Panc1 (cell line): Measurements from ENCODE around the gene LNX2. TPM values are rescaled to one million over a fixed set of nuclear protein-coding genes. Genes with fewer than 3 reads are reported as not detected.

Experiments
- ATAC-seq: fragments of 200-7000 bp; cut with Tn5 transposase; 2 replicates; pipeline ENCODE4 v1.9.1; 2020; ENCODE audit warnings: mild to moderate bottlenecking, moderate library complexity
- BruUV-seq: library from RNA; stranded (reverse); fragments of 400-500 nt; replicated peaks from 2 replicates; lab custom pipeline; 2021; lab: Mats Ljungman, UMichigan
- CTCF ChIA-PET: fragments of 300-600 bp; sonication (Branson Sonifier 250); formaldehyde crosslinking; loops from one replicate; lab custom pipeline; 2022; ENCODE audit warnings: antibody characterized with exemption; lab: Charles Lee
- POLR2A ChIA-PET: fragments of 300-600 bp; sonication (Branson Sonifier 250); formaldehyde crosslinking; loops from one replicate; lab custom pipeline; 2022; ENCODE audit warnings: antibody characterized with exemption; lab: Charles Lee
- DNase-seq: peaks from one replicate; pipeline ENCODE4 v3.0.0-alpha.2; 2010; ENCODE audit warnings: low read depth, low spot score
- H3K27ac ChIP-seq: 2 replicates; pipeline ENCODE4 v1.5.1; 2011; ENCODE audit warnings: mild to moderate bottlenecking, low read length, inconsistent platforms
- H3K27me3 ChIP-seq: fragments of 200-500 bp; sonication (Bioruptor generic); 2 replicates; pipeline ENCODE4 v1.6.0; 2014; ENCODE audit warnings: low read length, inconsistent platforms; ENCODE audit not compliant: control insufficient read depth, insufficient read depth
- H3K36me3 ChIP-seq: fragments of 200-500 bp; sonication (Bioruptor generic); 2 replicates; pipeline ENCODE4 v1.5.1; 2014; ENCODE audit warnings: inconsistent platforms, mild to moderate bottlenecking, low read length, moderate library complexity; ENCODE audit not compliant: control insufficient read depth, insufficient read depth
- H3K4me1 ChIP-seq: 2 replicates; pipeline ENCODE4 v1.5.1; 2011; ENCODE audit warnings: inconsistent platforms, mild to moderate bottlenecking, low read length, moderate library complexity; ENCODE audit not compliant: control insufficient read depth, insufficient read depth
- H3K4me3 ChIP-seq, 2 experiments: 2 replicates each; pipeline ENCODE4 v1.5.1; 2011 to 2012; ENCODE audit warnings: low read depth in 2 of 2, low read length in 2 of 2, mild to moderate bottlenecking in 2 of 2, inconsistent platforms in 1 of 2, moderate library complexity in 1 of 2
- H3K9me3 ChIP-seq: fragments of 200-500 bp; sonication (Bioruptor generic); 2 replicates; pipeline ENCODE4 v1.5.1; 2014; ENCODE audit warnings: low read depth, mild to moderate bottlenecking, inconsistent platforms, low read length, moderate library complexity; ENCODE audit not compliant: control insufficient read depth, insufficient read depth
- POLR2AphosphoS5 ChIP-seq: IDR thresholded peaks from 2 replicates; pipeline ENCODE4 v1.6.1; 2012; ENCODE audit warnings: mild to moderate bottlenecking, low read depth, low read length, moderate library complexity
- SIN3A ChIP-seq: IDR thresholded peaks from 2 replicates; pipeline ENCODE4 v1.6.1; 2012; ENCODE audit warnings: low read depth, mild to moderate bottlenecking, low read length, moderate library complexity, borderline replicate concordance; ENCODE audit not compliant: insufficient read depth
- TCF7L2 ChIP-seq: IDR thresholded peaks from 2 replicates; pipeline ENCODE4 v1.6.1; 2011; ENCODE audit warnings: mild to moderate bottlenecking, low read depth, low read length, inconsistent platforms
- in situ Hi-C: cut with HindIII; loops from 2 replicates; pipeline ENCODE4 v1.10.0; 2016; ENCODE audit warnings: low sequenced_read_pairs, low pct_unique_long_range_greater_than_20kb
- intact Hi-C: fragments of 100-400 bp; cut with micrococcal nuclease; formaldehyde crosslinking; loops from one replicate; pipeline ENCODE4 v1.10.0; 2022; ENCODE audit not compliant: unreplicated experiment
- total RNA-seq: library from RNA; stranded (reverse); gene quantifications from one replicate; pipeline ENCODE4 v1.2.1, GENCODE V29; 2021; ENCODE audit not compliant: unreplicated experiment
- TF ChIP-seq, protein P1 (sequence below), 2 experiments: IDR thresholded peaks; 2 replicates each; pipeline ENCODE4 v1.6.1; 2011 to 2012; ENCODE audit warnings: low read depth in 2 of 2, control low read depth in 1 of 2, low read length in 1 of 2, mild to moderate bottlenecking in 1 of 2, moderate library complexity in 1 of 2; ENCODE audit not compliant: insufficient read depth in 1 of 2
- TF ChIP-seq, protein P2 (sequence below): fragments of 450-650 bp; IDR thresholded peaks from 2 replicates; pipeline ENCODE4 v1.5.1; 2017; ENCODE audit warnings: mild to moderate bottlenecking

LNX2 gene
- total RNA-seq, 1 experiment from 2014 or later: 11.6 TPM

DNA sequence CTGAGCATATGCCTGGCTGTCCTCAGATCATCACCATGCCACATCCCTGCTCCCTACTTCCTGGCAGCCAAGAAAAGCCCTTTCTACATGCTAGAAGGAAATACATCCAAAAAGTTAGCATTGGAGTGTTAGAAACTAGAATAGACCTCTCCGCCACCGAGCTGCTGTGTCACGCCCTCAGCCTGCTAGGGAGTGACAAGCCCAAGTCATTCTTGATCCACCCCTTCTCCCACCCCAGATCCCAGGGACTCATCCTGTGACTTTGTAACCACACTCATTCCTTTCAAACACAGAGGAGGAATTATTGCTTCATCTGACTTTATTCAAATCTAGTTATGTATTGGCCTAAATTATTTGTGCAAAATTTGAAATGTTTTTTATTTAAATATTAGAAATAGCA lies 46.6 kb upstream of the LNX2 start:
- Histone ChIP-seq H3K27ac (no peak overlapping the region), H3K4me1 (no peaks in the 10 kb centered on the region), H3K4me3 (no peak overlapping the region), H3K9me3 (no peaks in the 10 kb centered on the region), H3K36me3 (no peaks in the 10 kb centered on the region), H3K27me3 (no peaks in the 10 kb centered on the region)
- no TSS peak for BruUV-seq
- DNase-seq: no peak
- intact Hi-C loops (no loop called here), in situ Hi-C loops (no loop called here)
- ATAC-seq: no peak
- CTCF ChIA-PET: no interaction called here
- POLR2A ChIA-PET: no interaction called here
- TF ChIP-seq SIN3A: no peak
- TF ChIP-seq POLR2AphosphoS5: no peak
- TF ChIP-seq TCF7L2: no peak
- TF ChIP-seq, protein P1, sequence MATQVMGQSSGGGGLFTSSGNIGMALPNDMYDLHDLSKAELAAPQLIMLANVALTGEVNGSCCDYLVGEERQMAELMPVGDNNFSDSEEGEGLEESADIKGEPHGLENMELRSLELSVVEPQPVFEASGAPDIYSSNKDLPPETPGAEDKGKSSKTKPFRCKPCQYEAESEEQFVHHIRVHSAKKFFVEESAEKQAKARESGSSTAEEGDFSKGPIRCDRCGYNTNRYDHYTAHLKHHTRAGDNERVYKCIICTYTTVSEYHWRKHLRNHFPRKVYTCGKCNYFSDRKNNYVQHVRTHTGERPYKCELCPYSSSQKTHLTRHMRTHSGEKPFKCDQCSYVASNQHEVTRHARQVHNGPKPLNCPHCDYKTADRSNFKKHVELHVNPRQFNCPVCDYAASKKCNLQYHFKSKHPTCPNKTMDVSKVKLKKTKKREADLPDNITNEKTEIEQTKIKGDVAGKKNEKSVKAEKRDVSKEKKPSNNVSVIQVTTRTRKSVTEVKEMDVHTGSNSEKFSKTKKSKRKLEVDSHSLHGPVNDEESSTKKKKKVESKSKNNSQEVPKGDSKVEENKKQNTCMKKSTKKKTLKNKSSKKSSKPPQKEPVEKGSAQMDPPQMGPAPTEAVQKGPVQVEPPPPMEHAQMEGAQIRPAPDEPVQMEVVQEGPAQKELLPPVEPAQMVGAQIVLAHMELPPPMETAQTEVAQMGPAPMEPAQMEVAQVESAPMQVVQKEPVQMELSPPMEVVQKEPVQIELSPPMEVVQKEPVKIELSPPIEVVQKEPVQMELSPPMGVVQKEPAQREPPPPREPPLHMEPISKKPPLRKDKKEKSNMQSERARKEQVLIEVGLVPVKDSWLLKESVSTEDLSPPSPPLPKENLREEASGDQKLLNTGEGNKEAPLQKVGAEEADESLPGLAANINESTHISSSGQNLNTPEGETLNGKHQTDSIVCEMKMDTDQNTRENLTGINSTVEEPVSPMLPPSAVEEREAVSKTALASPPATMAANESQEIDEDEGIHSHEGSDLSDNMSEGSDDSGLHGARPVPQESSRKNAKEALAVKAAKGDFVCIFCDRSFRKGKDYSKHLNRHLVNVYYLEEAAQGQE (IDR thresholded peaks at IDR 0.05; ENCODE audit: insufficient read depth in 1 of 2, low read depth in 2 of 2, low read length in 1 of 2): no peak

DNA sequence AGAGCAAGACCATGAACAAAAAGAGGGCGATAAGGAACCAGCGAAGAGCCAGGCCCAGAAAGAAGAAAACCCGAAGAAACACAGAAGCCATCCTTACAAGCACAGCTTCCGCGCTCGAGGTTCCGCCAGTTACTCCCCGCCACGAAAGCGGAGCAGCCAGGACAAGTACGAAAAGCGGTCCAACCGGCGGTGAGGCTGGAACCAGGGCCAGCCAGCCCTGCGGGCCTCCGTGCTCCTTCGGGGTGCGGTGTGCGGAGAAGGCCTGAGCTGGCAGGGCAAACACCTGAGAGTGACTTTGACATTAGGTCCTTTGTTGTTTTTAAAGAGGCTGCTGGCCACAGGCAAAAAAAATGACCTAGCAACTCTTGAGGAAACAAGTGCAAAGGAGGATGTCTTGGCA lies 45.4 kb upstream of the LNX2 start:
- in situ Hi-C loops (no loop called here), intact Hi-C loops (no loop called here)
- Histone ChIP-seq H3K9me3 (no peaks in the 10 kb centered on the region), H3K4me3 (no peak overlapping the region), H3K27ac (no peak overlapping the region), H3K27me3 (no peaks in the 10 kb centered on the region), H3K36me3 (no peaks in the 10 kb centered on the region), H3K4me1 (no peaks in the 10 kb centered on the region)
- TF ChIP-seq, protein P2, sequence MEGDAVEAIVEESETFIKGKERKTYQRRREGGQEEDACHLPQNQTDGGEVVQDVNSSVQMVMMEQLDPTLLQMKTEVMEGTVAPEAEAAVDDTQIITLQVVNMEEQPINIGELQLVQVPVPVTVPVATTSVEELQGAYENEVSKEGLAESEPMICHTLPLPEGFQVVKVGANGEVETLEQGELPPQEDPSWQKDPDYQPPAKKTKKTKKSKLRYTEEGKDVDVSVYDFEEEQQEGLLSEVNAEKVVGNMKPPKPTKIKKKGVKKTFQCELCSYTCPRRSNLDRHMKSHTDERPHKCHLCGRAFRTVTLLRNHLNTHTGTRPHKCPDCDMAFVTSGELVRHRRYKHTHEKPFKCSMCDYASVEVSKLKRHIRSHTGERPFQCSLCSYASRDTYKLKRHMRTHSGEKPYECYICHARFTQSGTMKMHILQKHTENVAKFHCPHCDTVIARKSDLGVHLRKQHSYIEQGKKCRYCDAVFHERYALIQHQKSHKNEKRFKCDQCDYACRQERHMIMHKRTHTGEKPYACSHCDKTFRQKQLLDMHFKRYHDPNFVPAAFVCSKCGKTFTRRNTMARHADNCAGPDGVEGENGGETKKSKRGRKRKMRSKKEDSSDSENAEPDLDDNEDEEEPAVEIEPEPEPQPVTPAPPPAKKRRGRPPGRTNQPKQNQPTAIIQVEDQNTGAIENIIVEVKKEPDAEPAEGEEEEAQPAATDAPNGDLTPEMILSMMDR: no peak
- TF ChIP-seq, protein P1 (IDR thresholded peaks at IDR 0.05; ENCODE audit: insufficient read depth in 1 of 2, low read depth in 2 of 2, low read length in 1 of 2): no peak
- TF ChIP-seq POLR2AphosphoS5: no peak
- no peak for TF ChIP-seq TCF7L2
- no peak for TF ChIP-seq SIN3A
- ATAC-seq: no peak
- ChIA-PET CTCF (no interaction called here), POLR2A (no interaction called here)
- no peak for DNase-seq
- TSS peak; percentile 64 for BruUV-seq
